WTC11 (cell line): ENCODE measurements around the gene C1orf226. TPM values are rescaled to one million over a fixed set of nuclear protein-coding genes. Genes with fewer than 3 reads are reported as not detected.

Source experiments
- ATAC-seq: fragments of 200-7000 bp; cut with Tn5 transposase; 2 replicates; pipeline ENCODE4 v1.10.0; 2021; ENCODE audit warnings: mild to moderate bottlenecking, moderate library complexity
- CTCF ChIA-PET: fragments of 300-600 bp; sonication (Branson Sonifier 250); formaldehyde crosslinking; loops from one replicate; lab custom pipeline; 2021; ENCODE audit warnings: antibody characterized with exemption; lab: Charles Lee
- POLR2A ChIA-PET: fragments of 350-600 bp; sonication (Branson Sonifier 250); formaldehyde crosslinking; loops from one replicate; lab custom pipeline; 2021; ENCODE audit warnings: antibody characterized with exemption; lab: Charles Lee
- DNase-seq: peaks from one replicate; pipeline ENCODE4 v3.0.0; 2021; ENCODE audit warnings: low spot score
- H3K27ac Mint-ChIP-seq: 2 replicates; pipeline ENCODE4 v1.8.0; 2021; ENCODE audit warnings: mixed read lengths
- H3K27me3 Mint-ChIP-seq: 2 replicates; pipeline ENCODE4 v1.8.0; 2021; ENCODE audit warnings: low read depth, mild to moderate bottlenecking, moderate library complexity, mixed read lengths
- H3K36me3 Mint-ChIP-seq: 2 replicates; pipeline ENCODE4 v1.8.0; 2021; ENCODE audit warnings: mixed read lengths
- H3K4me1 Mint-ChIP-seq: 2 replicates; pipeline ENCODE4 v1.8.0; 2022; ENCODE audit warnings: mixed read lengths
- H3K4me3 Mint-ChIP-seq: 2 replicates; pipeline ENCODE4 v1.8.0; 2021; ENCODE audit warnings: mild to moderate bottlenecking, moderate library complexity, mixed read lengths
- H3K9me3 Mint-ChIP-seq: 2 replicates; pipeline ENCODE4 v1.8.0; 2021; ENCODE audit warnings: mixed read lengths
- CBFB ChIP-seq: sonication (generic); formaldehyde crosslinking; IDR thresholded peaks from 2 replicates; pipeline ENCODE4 v1.8.1; 2022; ENCODE audit warnings: mild to moderate bottlenecking, low read depth, missing genetic modification reagents
- CREB1 ChIP-seq: sonication (generic); formaldehyde crosslinking; IDR thresholded peaks from 2 replicates; pipeline ENCODE4 v1.8.0; 2023; ENCODE audit warnings: mild to moderate bottlenecking, missing genetic modification reagents
- ELF4 ChIP-seq: sonication (generic); formaldehyde crosslinking; IDR thresholded peaks from 2 replicates; pipeline ENCODE4 v1.8.1; 2022; ENCODE audit warnings: low read depth, mild to moderate bottlenecking, moderate library complexity, missing genetic modification reagents
- GABPB1 ChIP-seq: sonication (generic); formaldehyde crosslinking; IDR thresholded peaks from 2 replicates; pipeline ENCODE4 v1.8.1; 2023; ENCODE audit warnings: mild to moderate bottlenecking, missing genetic modification reagents
- HMGA2 ChIP-seq: fragments of 250-450 bp; sonication (Bioruptor Pico); IDR thresholded peaks from 2 replicates; pipeline ENCODE4 v1.4.0; 2021; ENCODE audit warnings: mild to moderate bottlenecking, moderate library complexity
- NFATC4 ChIP-seq: fragments of 250-450 bp; sonication (Bioruptor Pico); IDR thresholded peaks from 2 replicates; pipeline ENCODE4 v1.9.0; 2021; ENCODE audit warnings: mild to moderate bottlenecking
- NFE2L1 ChIP-seq: sonication (generic); formaldehyde crosslinking; IDR thresholded peaks from 2 replicates; pipeline ENCODE4 v1.8.1; 2023; ENCODE audit warnings: missing genetic modification reagents
- NR1H2 ChIP-seq: sonication (generic); formaldehyde crosslinking; IDR thresholded peaks from 2 replicates; pipeline ENCODE4 v1.9.0; 2021; ENCODE audit warnings: mild to moderate bottlenecking, moderate library complexity, missing genetic modification reagents
- NR2C2 ChIP-seq: sonication (generic); formaldehyde crosslinking; IDR thresholded peaks from 2 replicates; pipeline ENCODE4 v1.8.0; 2022; ENCODE audit warnings: mild to moderate bottlenecking, missing genetic modification reagents
- RORB ChIP-seq: fragments of 250-450 bp; sonication (Bioruptor Pico); IDR thresholded peaks from 2 replicates; pipeline ENCODE4 v1.9.0; 2021; ENCODE audit warnings: mild to moderate bottlenecking
- ZNF219 ChIP-seq: sonication (generic); formaldehyde crosslinking; IDR thresholded peaks from 2 replicates; pipeline ENCODE4 v1.8.0; 2023; ENCODE audit warnings: missing genetic modification reagents, mild to moderate bottlenecking, borderline replicate concordance
- ZNF263 ChIP-seq: sonication (generic); formaldehyde crosslinking; IDR thresholded peaks from 2 replicates; pipeline ENCODE4 v1.8.1; 2022; ENCODE audit warnings: low read depth, mild to moderate bottlenecking, moderate library complexity, missing genetic modification reagents
- ZNF671 ChIP-seq: fragments of 250-450 bp; sonication (Bioruptor Pico); IDR thresholded peaks from 2 replicates; pipeline ENCODE4 v1.8.0; 2021; ENCODE audit warnings: mild to moderate bottlenecking
- total RNA-seq: library from RNA; stranded (reverse); gene quantifications from 3 replicates; pipeline ENCODE4 v1.2.3, GENCODE V29; 2021
- TF ChIP-seq, protein P1 (sequence below): sonication (generic); formaldehyde crosslinking; IDR thresholded peaks from 2 replicates; pipeline ENCODE4 v1.8.1; 2023; ENCODE audit warnings: mild to moderate bottlenecking, missing genetic modification reagents, borderline replicate concordance
- TF ChIP-seq, protein P2 (sequence below): sonication (generic); formaldehyde crosslinking; IDR thresholded peaks from 2 replicates; pipeline ENCODE4 v1.8.1; 2022; ENCODE audit warnings: mild to moderate bottlenecking, missing genetic modification reagents, moderate library complexity, borderline replicate concordance
- TF ChIP-seq, protein P3 (sequence below): sonication (generic); formaldehyde crosslinking; IDR thresholded peaks from 2 replicates; pipeline ENCODE4 v1.8.0; 2022; ENCODE audit warnings: mild to moderate bottlenecking, missing genetic modification reagents
- TF ChIP-seq, protein P4 (sequence below): sonication (generic); formaldehyde crosslinking; IDR thresholded peaks from 2 replicates; pipeline ENCODE4 v1.8.0; 2023; ENCODE audit warnings: missing genetic modification reagents
- TF ChIP-seq, protein P5 (sequence below): sonication (generic); formaldehyde crosslinking; IDR thresholded peaks from 2 replicates; pipeline ENCODE4 v1.8.1; 2022; ENCODE audit warnings: low read depth, missing genetic modification reagents, borderline replicate concordance
- TF ChIP-seq, protein P6 (sequence below): sonication (generic); formaldehyde crosslinking; conservative IDR thresholded peaks from 2 replicates; pipeline ENCODE4 v1.8.1; 2023; ENCODE audit warnings: mild to moderate bottlenecking, low read depth, missing genetic modification reagents, moderate library complexity
- TF ChIP-seq, protein P7 (sequence below): fragments of 200-600 bp; IDR thresholded peaks from 2 replicates; pipeline ENCODE4 v1.8.0; 2022; ENCODE audit warnings: antibody characterized with exemption

The C1orf226 gene
- total RNA-seq, 1 experiment from 2014 or later: 21.4 TPM

DNA sequence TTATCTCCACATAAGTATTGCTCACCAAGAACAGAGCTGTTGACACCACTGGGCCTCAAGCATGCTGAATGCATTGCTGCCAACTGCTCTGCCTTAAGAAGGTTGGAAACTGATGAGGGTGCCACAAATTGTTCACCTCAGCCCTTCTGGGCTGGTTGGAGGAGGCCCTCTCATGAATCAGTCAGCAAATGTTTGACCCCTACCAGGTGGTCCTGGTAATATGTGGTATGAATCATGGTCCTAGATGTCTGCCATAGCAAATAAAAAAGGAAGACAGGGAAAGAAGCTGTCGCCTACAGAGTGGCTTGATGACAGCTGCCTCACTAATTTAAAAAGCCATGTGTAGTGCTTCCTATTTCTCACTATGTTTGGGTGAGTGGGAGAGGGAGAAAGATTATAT is 17.0 kb upstream of the C1orf226 start:
- no peaks in the 10 kb centered on the region for H3K9me3 Mint-ChIP-seq
- TF ChIP-seq NFE2L1 (CRISPR knock-in tag): no peak
- TF ChIP-seq ZNF263 (CRISPR knock-in tag): no peak
- no peak for TF ChIP-seq NR1H2
- TF ChIP-seq ZNF671: no peak
- TF ChIP-seq, protein P1, sequence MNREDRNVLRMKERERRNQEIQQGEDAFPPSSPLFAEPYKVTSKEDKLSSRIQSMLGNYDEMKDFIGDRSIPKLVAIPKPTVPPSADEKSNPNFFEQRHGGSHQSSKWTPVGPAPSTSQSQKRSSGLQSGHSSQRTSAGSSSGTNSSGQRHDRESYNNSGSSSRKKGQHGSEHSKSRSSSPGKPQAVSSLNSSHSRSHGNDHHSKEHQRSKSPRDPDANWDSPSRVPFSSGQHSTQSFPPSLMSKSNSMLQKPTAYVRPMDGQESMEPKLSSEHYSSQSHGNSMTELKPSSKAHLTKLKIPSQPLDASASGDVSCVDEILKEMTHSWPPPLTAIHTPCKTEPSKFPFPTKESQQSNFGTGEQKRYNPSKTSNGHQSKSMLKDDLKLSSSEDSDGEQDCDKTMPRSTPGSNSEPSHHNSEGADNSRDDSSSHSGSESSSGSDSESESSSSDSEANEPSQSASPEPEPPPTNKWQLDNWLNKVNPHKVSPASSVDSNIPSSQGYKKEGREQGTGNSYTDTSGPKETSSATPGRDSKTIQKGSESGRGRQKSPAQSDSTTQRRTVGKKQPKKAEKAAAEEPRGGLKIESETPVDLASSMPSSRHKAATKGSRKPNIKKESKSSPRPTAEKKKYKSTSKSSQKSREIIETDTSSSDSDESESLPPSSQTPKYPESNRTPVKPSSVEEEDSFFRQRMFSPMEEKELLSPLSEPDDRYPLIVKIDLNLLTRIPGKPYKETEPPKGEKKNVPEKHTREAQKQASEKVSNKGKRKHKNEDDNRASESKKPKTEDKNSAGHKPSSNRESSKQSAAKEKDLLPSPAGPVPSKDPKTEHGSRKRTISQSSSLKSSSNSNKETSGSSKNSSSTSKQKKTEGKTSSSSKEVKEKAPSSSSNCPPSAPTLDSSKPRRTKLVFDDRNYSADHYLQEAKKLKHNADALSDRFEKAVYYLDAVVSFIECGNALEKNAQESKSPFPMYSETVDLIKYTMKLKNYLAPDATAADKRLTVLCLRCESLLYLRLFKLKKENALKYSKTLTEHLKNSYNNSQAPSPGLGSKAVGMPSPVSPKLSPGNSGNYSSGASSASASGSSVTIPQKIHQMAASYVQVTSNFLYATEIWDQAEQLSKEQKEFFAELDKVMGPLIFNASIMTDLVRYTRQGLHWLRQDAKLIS (CRISPR knock-in tag): no peak
- TF ChIP-seq, protein P2, sequence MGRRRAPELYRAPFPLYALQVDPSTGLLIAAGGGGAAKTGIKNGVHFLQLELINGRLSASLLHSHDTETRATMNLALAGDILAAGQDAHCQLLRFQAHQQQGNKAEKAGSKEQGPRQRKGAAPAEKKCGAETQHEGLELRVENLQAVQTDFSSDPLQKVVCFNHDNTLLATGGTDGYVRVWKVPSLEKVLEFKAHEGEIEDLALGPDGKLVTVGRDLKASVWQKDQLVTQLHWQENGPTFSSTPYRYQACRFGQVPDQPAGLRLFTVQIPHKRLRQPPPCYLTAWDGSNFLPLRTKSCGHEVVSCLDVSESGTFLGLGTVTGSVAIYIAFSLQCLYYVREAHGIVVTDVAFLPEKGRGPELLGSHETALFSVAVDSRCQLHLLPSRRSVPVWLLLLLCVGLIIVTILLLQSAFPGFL (CRISPR knock-in tag): no peak
- TF ChIP-seq, protein P3, sequence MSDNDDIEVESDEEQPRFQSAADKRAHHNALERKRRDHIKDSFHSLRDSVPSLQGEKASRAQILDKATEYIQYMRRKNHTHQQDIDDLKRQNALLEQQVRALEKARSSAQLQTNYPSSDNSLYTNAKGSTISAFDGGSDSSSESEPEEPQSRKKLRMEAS (CRISPR knock-in tag): no peak
- TF ChIP-seq CREB1 (CRISPR knock-in tag): no peak
- TF ChIP-seq GABPB1 (CRISPR knock-in tag): no peak
- no peak for TF ChIP-seq ELF4 (CRISPR knock-in tag)
- no peak for TF ChIP-seq NR2C2 (CRISPR knock-in tag)
- no peak for TF ChIP-seq NFATC4 (CRISPR knock-in tag)
- TF ChIP-seq ZNF219 (CRISPR knock-in tag): no peak
- no peak for TF ChIP-seq RORB
- no peak for TF ChIP-seq CBFB (CRISPR knock-in tag)
- TF ChIP-seq, protein P4, sequence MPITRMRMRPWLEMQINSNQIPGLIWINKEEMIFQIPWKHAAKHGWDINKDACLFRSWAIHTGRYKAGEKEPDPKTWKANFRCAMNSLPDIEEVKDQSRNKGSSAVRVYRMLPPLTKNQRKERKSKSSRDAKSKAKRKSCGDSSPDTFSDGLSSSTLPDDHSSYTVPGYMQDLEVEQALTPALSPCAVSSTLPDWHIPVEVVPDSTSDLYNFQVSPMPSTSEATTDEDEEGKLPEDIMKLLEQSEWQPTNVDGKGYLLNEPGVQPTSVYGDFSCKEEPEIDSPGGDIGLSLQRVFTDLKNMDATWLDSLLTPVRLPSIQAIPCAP (CRISPR knock-in tag): no peak
- no peak for ATAC-seq
- no peaks in the 10 kb centered on the region for H3K27me3 Mint-ChIP-seq
- H3K27ac Mint-ChIP-seq: no peak overlapping the region
- H3K4me3 Mint-ChIP-seq: no peak overlapping the region
- H3K4me1 Mint-ChIP-seq: no peaks in the 10 kb centered on the region
- CTCF ChIA-PET: no interaction called here
- no peak for DNase-seq
- peaks cover 2% of the 10 kb centered on the region; the same call in 1 of the 2 replicates for H3K36me3 Mint-ChIP-seq
- POLR2A ChIA-PET: no interaction called here

DNA sequence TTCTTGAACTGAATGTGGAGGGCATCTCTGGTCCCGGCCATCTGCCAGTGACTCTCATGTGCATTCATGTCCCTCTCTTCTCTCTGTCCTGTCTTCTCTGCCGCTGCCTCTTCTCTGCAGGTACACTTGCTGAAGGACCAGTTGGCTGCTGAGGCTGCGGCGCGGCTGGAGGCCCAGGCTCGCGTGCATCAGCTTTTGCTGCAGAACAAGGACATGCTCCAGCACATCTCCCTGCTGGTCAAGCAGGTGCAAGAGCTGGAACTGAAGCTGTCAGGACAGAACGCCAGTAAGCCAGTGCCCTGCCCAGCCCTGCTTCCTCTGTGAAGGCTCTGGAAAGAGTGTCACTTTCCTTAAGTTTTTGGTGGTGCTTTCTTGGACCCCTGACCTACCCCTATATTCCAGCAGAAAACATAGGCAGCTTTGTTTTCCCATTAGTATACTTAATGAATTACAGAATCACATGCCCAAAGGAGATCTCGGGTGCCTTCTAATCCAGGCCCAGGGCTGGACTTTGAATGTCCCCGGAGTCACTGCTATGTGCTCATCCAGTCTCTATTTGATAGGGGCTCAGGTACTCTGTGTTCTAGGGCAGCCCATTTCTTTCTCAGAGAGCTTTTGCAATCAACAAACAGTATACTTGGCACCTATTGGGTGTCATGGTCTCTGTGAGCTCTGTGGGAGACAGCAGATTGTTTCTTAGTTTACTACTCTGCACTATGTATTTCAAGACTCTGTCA is 16.1 kb upstream of the C1orf226 start:
- no peak for ATAC-seq
- no peak overlapping the region for H3K4me3 Mint-ChIP-seq
- no peak for DNase-seq
- H3K9me3 Mint-ChIP-seq: no peaks in the 10 kb centered on the region
- peaks cover 2% of the 10 kb centered on the region; the same call in 1 of the 2 replicates for H3K36me3 Mint-ChIP-seq
- no peaks in the 10 kb centered on the region for H3K4me1 Mint-ChIP-seq
- ChIA-PET CTCF (interaction anchor here (0.8 to 4.1 kb wide), 3 partner anchors 8 to 309 kb away, joined by 3 to 27 read pairs (median 4); no protein-coding TSS in a partner anchor), POLR2A (no interaction called here)
- H3K27me3 Mint-ChIP-seq: no peaks in the 10 kb centered on the region
- no peak overlapping the region; the same call in 1 of the 2 replicates for H3K27ac Mint-ChIP-seq
- TF ChIP-seq NFATC4 (CRISPR knock-in tag) (no peak), HMGA2 (CRISPR knock-in tag) (no peak)
- TF ChIP-seq, protein P5, sequence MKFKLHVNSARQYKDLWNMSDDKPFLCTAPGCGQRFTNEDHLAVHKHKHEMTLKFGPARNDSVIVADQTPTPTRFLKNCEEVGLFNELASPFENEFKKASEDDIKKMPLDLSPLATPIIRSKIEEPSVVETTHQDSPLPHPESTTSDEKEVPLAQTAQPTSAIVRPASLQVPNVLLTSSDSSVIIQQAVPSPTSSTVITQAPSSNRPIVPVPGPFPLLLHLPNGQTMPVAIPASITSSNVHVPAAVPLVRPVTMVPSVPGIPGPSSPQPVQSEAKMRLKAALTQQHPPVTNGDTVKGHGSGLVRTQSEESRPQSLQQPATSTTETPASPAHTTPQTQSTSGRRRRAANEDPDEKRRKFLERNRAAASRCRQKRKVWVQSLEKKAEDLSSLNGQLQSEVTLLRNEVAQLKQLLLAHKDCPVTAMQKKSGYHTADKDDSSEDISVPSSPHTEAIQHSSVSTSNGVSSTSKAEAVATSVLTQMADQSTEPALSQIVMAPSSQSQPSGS (CRISPR knock-in tag): no peak
- TF ChIP-seq, protein P6, sequence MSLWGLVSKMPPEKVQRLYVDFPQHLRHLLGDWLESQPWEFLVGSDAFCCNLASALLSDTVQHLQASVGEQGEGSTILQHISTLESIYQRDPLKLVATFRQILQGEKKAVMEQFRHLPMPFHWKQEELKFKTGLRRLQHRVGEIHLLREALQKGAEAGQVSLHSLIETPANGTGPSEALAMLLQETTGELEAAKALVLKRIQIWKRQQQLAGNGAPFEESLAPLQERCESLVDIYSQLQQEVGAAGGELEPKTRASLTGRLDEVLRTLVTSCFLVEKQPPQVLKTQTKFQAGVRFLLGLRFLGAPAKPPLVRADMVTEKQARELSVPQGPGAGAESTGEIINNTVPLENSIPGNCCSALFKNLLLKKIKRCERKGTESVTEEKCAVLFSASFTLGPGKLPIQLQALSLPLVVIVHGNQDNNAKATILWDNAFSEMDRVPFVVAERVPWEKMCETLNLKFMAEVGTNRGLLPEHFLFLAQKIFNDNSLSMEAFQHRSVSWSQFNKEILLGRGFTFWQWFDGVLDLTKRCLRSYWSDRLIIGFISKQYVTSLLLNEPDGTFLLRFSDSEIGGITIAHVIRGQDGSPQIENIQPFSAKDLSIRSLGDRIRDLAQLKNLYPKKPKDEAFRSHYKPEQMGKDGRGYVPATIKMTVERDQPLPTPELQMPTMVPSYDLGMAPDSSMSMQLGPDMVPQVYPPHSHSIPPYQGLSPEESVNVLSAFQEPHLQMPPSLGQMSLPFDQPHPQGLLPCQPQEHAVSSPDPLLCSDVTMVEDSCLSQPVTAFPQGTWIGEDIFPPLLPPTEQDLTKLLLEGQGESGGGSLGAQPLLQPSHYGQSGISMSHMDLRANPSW (CRISPR knock-in tag): no peak
- TF ChIP-seq, protein P7, sequence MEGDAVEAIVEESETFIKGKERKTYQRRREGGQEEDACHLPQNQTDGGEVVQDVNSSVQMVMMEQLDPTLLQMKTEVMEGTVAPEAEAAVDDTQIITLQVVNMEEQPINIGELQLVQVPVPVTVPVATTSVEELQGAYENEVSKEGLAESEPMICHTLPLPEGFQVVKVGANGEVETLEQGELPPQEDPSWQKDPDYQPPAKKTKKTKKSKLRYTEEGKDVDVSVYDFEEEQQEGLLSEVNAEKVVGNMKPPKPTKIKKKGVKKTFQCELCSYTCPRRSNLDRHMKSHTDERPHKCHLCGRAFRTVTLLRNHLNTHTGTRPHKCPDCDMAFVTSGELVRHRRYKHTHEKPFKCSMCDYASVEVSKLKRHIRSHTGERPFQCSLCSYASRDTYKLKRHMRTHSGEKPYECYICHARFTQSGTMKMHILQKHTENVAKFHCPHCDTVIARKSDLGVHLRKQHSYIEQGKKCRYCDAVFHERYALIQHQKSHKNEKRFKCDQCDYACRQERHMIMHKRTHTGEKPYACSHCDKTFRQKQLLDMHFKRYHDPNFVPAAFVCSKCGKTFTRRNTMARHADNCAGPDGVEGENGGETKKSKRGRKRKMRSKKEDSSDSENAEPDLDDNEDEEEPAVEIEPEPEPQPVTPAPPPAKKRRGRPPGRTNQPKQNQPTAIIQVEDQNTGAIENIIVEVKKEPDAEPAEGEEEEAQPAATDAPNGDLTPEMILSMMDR: no peak
